NT2/D1 (cell line): ENCODE results near the gene NSD1.
A peak's percentile ranks its signal among the peaks of the same experiment; 100 is the strongest.

Source experiments
- DNase-seq: peaks from one replicate; pipeline ENCODE4 v3.0.0-alpha.2; 2011; ENCODE audit warnings: low read depth, low spot score
- H3K27me3 ChIP-seq: 2 replicates; pipeline ENCODE4 v1.6.0; 2011; ENCODE audit warnings: mild to moderate bottlenecking; ENCODE audit not compliant: insufficient read length, insufficient read depth
- H3K36me3 ChIP-seq: 2 replicates; pipeline ENCODE4 v1.6.1; 2011; ENCODE audit warnings: mild to moderate bottlenecking, low read length, mixed read lengths; ENCODE audit not compliant: insufficient read depth, insufficient read length
- H3K4me1 ChIP-seq: 2 replicates; pipeline ENCODE4 v1.5.1; 2011; ENCODE audit not compliant: insufficient read depth, insufficient read length
- H3K4me3 ChIP-seq: 2 replicates; pipeline ENCODE4 v1.5.1; 2011; ENCODE audit warnings: low read depth; ENCODE audit not compliant: insufficient read length
- H3K9ac ChIP-seq: 2 replicates; pipeline ENCODE4 v1.6.0; 2011; ENCODE audit warnings: low read depth; ENCODE audit not compliant: insufficient read length
- H3K9me3 ChIP-seq: 2 replicates; pipeline ENCODE4 v1.5.1; 2011; ENCODE audit warnings: mild to moderate bottlenecking, low read length; ENCODE audit not compliant: insufficient read depth
- SUZ12 ChIP-seq: IDR thresholded peaks from 2 replicates; pipeline ENCODE4 v1.6.1; 2011; ENCODE audit not compliant: insufficient read length, insufficient read depth; ENCODE audit errors: extremely low read depth
- YY1 ChIP-seq: IDR thresholded peaks from 2 replicates; pipeline ENCODE4 v1.6.1; 2011; ENCODE audit not compliant: insufficient read length, insufficient read depth
- ZNF274 ChIP-seq: IDR thresholded peaks from 2 replicates; pipeline ENCODE4 v1.6.1; 2011; ENCODE audit warnings: mild to moderate bottlenecking, low read depth, low read length

NSD1 gene

GRCh38 chr5:177308740-177309139, 175.2 kb downstream of the NSD1 start:
- no peak overlapping the region for H3K9ac ChIP-seq
- TF ChIP-seq SUZ12 (no peak), ZNF274 (no peak), YY1 (no peak)
- peaks cover 48% of the 10 kb centered on the region for H3K36me3 ChIP-seq
- H3K4me3 ChIP-seq, result no peak overlapping the region
- H3K9me3 ChIP-seq, result no peaks in the 10 kb centered on the region
- H3K27me3 ChIP-seq, result no peaks in the 10 kb centered on the region
- peaks cover 14% of the 10 kb centered on the region for H3K4me1 ChIP-seq
- no peak for DNase-seq

DNA sequence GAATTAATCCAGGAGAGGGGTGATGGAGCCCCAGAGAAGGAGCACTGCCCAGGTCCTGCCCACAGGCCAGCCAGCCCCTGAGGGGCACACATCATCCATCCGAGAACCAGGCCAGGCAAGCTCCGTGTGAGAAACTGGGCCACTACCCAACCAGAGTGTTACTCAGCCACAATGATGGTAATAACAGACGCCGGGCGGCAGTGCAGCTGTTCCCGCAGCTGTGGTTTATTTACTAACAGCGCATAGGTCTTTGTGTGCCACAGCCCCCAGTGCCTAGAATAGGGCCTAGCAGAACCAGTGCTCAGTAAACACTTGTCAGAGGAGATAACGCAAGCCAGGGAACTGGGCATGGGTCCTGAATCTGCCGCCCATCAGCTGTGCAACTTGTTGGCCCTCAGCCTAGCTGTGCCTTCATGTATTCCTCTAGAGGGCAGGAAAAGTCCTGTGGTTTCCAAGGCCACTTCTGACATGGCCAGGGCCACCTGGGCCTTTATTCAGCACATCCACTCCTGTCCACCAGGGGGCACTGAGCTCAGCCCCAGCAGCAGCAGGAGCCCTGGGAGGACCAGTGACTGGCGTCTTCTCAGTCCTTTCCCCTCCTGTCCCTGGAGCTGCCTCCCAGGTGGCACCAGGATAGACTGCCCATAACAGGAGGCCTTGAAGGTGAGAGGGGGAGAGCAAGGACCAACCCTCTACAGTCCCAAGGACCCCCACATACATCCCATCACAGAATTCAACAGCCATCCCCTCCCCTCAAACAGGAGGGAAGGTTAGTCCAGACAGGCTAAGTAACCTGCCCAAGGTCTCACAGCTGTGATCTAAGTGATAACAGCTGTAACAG, 176.0 kb downstream of the NSD1 start:
- peak; percentile 57 for DNase-seq
- Histone ChIP-seq H3K36me3 (peaks cover 46% of the 10 kb centered on the region), H3K27me3 (no peaks in the 10 kb centered on the region), H3K9ac (no peak overlapping the region), H3K4me1 (peaks cover 13% of the 10 kb centered on the region), H3K4me3 (no peak overlapping the region), H3K9me3 (no peaks in the 10 kb centered on the region)
- TF ChIP-seq ZNF274 (no peak), YY1 (no peak), SUZ12 (no peak)

DNA sequence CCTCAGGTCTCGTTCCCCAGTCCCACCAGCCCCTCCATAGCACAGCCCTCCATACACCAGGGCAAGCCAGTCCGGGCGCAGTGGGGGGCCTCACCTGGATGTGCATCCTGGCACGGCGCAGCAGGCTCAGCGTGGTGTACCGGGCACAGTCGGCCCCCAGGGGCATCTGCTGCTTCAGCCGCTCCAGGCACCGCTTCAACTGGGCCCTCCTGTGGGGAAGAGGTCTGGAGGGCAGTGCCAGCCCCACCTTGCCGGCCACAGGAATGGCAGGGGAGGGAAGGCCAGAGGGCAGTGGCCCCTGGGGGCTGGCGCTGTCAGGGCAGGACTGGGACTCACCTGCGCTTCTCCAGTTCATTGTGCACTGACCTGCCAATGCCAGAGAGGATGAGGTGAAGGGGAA, 176.8 kb downstream of the NSD1 start:
- no peak overlapping the region for H3K4me3 ChIP-seq
- H3K9ac ChIP-seq, result peak overlapping the region; percentile 64
- no peak for TF ChIP-seq SUZ12
- no peak for TF ChIP-seq ZNF274
- no peak for TF ChIP-seq YY1

DNA sequence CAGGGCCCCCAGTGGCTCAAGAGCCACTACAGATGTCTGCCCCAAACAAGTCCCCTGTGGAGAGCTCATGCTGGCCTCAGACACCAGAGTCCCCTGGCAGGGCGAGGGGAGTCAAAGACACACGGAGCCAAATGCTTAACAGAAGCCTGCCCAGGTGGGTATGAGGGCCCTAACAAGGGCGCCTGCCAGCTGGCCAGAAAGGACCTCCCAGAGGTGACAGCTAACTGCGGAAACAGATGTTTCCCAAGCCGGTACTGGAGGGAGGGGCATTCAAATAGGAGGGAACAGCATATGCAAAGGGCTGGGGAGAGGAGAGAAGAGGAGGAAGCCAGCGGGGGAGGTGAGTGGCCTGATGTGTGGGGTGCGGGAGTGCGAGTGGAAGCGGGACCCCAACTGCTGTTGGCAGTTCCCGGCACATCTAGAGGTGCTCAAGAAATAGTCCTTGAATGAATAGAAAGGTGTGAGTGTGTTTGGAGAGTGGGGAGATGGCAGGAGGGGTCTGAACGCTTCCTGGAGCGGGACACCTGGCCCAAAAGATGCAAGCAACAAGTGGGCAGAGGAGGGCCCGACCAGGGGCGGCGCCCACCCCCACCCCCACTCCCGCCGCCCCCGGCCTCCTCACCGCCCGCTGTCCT, 177.3 kb downstream of the NSD1 start:
- Histone ChIP-seq H3K27me3 (no peaks in the 10 kb centered on the region), H3K4me3 (peak overlapping the region; percentile 18), H3K9me3 (no peaks in the 10 kb centered on the region), H3K9ac (peak overlapping the region; percentile 64), H3K4me1 (peaks cover 9% of the 10 kb centered on the region), H3K36me3 (peaks cover 33% of the 10 kb centered on the region)
- DNase-seq, result no peak
- TF ChIP-seq YY1, result no peak
- no peak for TF ChIP-seq SUZ12
- no peak for TF ChIP-seq ZNF274

More for the DNA sequence above, 176.8 kb downstream of the NSD1 start:
- Histone ChIP-seq H3K4me1 (peaks cover 9% of the 10 kb centered on the region), H3K9me3 (no peaks in the 10 kb centered on the region), H3K36me3 (peaks cover 39% of the 10 kb centered on the region), H3K27me3 (no peaks in the 10 kb centered on the region)
- DNase-seq, result no peak

- H3K27me3 ChIP-seq, result no peaks in the 10 kb centered on the region
- TF ChIP-seq SUZ12 (no peak), ZNF274 (no peak), YY1 (no peak)
- H3K9me3 ChIP-seq, result no peaks in the 10 kb centered on the region
- H3K4me1 ChIP-seq, result peaks cover 9% of the 10 kb centered on the region
- DNase-seq, result no peak
- peaks cover 29% of the 10 kb centered on the region for H3K36me3 ChIP-seq
- H3K4me3 ChIP-seq, result peak overlapping the region; percentile 55
- peak overlapping the region; percentile 77 for H3K9ac ChIP-seq
Measured at GRCh38 chr5:177311392-177311722, 177.8 kb downstream of the NSD1 start.

GRCh38 chr5:177311723-177312648, 178.4 kb downstream of the NSD1 start, which contains the start of gene MXD3:
Gene MXD3, minus strand, starts transcription at chr5:177311898. Its CDS starts 68 bp downstream, at chr5:177311830.
- Histone ChIP-seq H3K36me3 (peaks cover 23% of the 10 kb centered on the region), H3K4me1 (peaks cover 9% of the 10 kb centered on the region), H3K27me3 (no peaks in the 10 kb centered on the region), H3K9me3 (no peaks in the 10 kb centered on the region), H3K9ac (peak within 1 kb of the TSS; percentile 82), H3K4me3 (peak within 1 kb of the TSS; percentile 55)
- TF ChIP-seq SUZ12 (no peak), ZNF274 (no peak), YY1 (no peak)
- peak; percentile 94 for DNase-seq
